ENCODE results near the gene ART3. TPM values are rescaled to one million over a fixed set of nuclear protein-coding genes. Genes with fewer than 3 reads are reported as not detected.
"Not testable (repeated sequence)": the region's sequence is repeated elsewhere in the genome, so short reads cannot be mapped to it uniquely, and the experiment has no call there.

ART3 gene
- total RNA-seq, 2 experiments from 2014 or later = not detected

GRCh38 chr4:76043306-76043705 lies 31.2 kb upstream of the ART3 start:
- H3K4me1 ChIP-seq (ENCODE audit: insufficient read depth, low read length, poor library complexity, severe bottlenecking); BruUV-seq (replicated peaks); H3K9me3 ChIP-seq (ENCODE audit: low read length); H4K20me1 ChIP-seq (ENCODE audit: insufficient read depth, low read length); CTCF ChIA-PET (ENCODE audit: unreplicated experiment); H3K36me3 ChIP-seq (ENCODE audit: insufficient read depth, low read length); H3K27ac ChIP-seq (ENCODE audit: low read depth, low read length, poor library complexity, severe bottlenecking); DNase-seq (ENCODE audit: low spot score); H3K4me3 ChIP-seq (ENCODE audit: low read depth, low read length, poor library complexity, severe bottlenecking); H3K9me2 ChIP-seq (ENCODE audit: insufficient read depth, low read length); H2AFZ ChIP-seq (ENCODE audit: low read length); H3K4me2 ChIP-seq (ENCODE audit: low read length); H3K79me2 ChIP-seq (ENCODE audit: insufficient read depth, low read depth, low read length); intact Hi-C loops (cut with micrococcal nuclease; ENCODE audit: unreplicated experiment): not testable (repeated sequence)
- POLR2A ChIA-PET = interaction anchor here (1.1 kb wide), 1 partner anchor 19 kb away, joined by 3 read pairs; no protein-coding TSS in a partner anchor

- H4K20me1 ChIP-seq (ENCODE audit: insufficient read depth, low read length); H3K36me3 ChIP-seq (ENCODE audit: insufficient read depth, low read length); DNase-seq (ENCODE audit: low spot score); H3K27ac ChIP-seq (ENCODE audit: low read depth, low read length, poor library complexity, severe bottlenecking); H2AFZ ChIP-seq (ENCODE audit: low read length); H3K4me1 ChIP-seq (ENCODE audit: insufficient read depth, low read length, poor library complexity, severe bottlenecking); CTCF ChIA-PET (ENCODE audit: unreplicated experiment); H3K79me2 ChIP-seq (ENCODE audit: insufficient read depth, low read depth, low read length); H3K4me2 ChIP-seq (ENCODE audit: low read length); POLR2A ChIA-PET; H3K9me3 ChIP-seq (ENCODE audit: low read length); intact Hi-C loops (cut with micrococcal nuclease; ENCODE audit: unreplicated experiment); H3K4me3 ChIP-seq (ENCODE audit: low read depth, low read length, poor library complexity, severe bottlenecking); BruUV-seq (replicated peaks); H3K9me2 ChIP-seq (ENCODE audit: insufficient read depth, low read length): not testable (repeated sequence)
These were observed 29.8 kb upstream of the ART3 start for GRCh38 chr4:76044686-76045085.

DNA sequence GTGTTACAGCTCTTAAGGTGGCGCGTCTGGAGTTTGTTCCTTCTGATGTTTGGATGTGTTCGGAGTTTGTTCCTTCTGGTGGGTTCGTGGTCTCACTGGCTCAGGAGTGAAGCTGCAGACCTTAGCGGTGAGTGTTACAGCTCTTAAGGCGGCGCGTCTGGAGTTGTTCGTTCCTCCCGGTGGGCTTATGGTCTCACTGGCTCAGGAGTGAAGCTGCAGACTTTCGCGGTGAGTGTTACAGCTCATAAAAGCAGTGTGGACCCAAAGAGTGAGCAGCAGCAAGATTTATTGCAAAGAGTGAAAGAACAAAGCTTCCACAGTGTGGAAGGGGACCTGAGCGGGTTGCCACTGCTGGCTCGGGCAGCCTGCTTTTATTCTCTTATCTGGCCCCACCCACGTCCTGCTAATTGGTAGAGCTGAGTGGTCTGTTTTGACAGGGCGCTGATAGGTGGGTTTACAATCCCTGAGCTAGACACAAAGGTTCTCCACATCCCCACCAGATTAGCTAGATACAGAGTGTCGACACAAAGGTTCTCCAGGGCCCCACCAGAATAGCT lies 24.6 kb upstream of the ART3 start:
- H3K27ac ChIP-seq (ENCODE audit: low read depth, low read length, poor library complexity, severe bottlenecking); H3K4me3 ChIP-seq (ENCODE audit: low read depth, low read length, poor library complexity, severe bottlenecking); H4K20me1 ChIP-seq (ENCODE audit: insufficient read depth, low read length); H2AFZ ChIP-seq (ENCODE audit: low read length); H3K79me2 ChIP-seq (ENCODE audit: insufficient read depth, low read depth, low read length); DNase-seq (ENCODE audit: low spot score); POLR2A ChIA-PET; BruUV-seq (replicated peaks); H3K4me1 ChIP-seq (ENCODE audit: insufficient read depth, low read length, poor library complexity, severe bottlenecking); H3K4me2 ChIP-seq (ENCODE audit: low read length); H3K9me2 ChIP-seq (ENCODE audit: insufficient read depth, low read length); H3K9me3 ChIP-seq (ENCODE audit: low read length); CTCF ChIA-PET (ENCODE audit: unreplicated experiment); H3K36me3 ChIP-seq (ENCODE audit: insufficient read depth, low read length); intact Hi-C loops (cut with micrococcal nuclease; ENCODE audit: unreplicated experiment): not testable (repeated sequence)

GRCh38 chr4:76050560-76051050 lies 23.9 kb upstream of the ART3 start:
- H3K4me1 ChIP-seq (ENCODE audit: insufficient read depth, low read length, poor library complexity, severe bottlenecking); CTCF ChIA-PET (ENCODE audit: unreplicated experiment); H4K20me1 ChIP-seq (ENCODE audit: insufficient read depth, low read length); H3K4me3 ChIP-seq (ENCODE audit: low read depth, low read length, poor library complexity, severe bottlenecking); H3K27ac ChIP-seq (ENCODE audit: low read depth, low read length, poor library complexity, severe bottlenecking); intact Hi-C loops (cut with micrococcal nuclease; ENCODE audit: unreplicated experiment); H2AFZ ChIP-seq (ENCODE audit: low read length); POLR2A ChIA-PET; H3K4me2 ChIP-seq (ENCODE audit: low read length); H3K79me2 ChIP-seq (ENCODE audit: insufficient read depth, low read depth, low read length); H3K9me2 ChIP-seq (ENCODE audit: insufficient read depth, low read length); BruUV-seq (replicated peaks); DNase-seq (ENCODE audit: low spot score); H3K9me3 ChIP-seq (ENCODE audit: low read length); H3K36me3 ChIP-seq (ENCODE audit: insufficient read depth, low read length): not testable (repeated sequence)

Measured in OCI-LY7 (cell line).